HepG2 (cell line): ENCODE results near the gene KLF3. TPM values are rescaled to one million over a fixed set of nuclear protein-coding genes. Genes with fewer than 3 reads are reported as not detected.
A peak's percentile ranks its signal among the peaks of the same experiment; 100 is the strongest.

Source experiments
- ATAC-seq: fragments of 200-7000 bp; cut with Tn5 transposase; 3 replicates; pipeline ENCODE4 v1.9.1; 2020; ENCODE audit warnings: mild to moderate bottlenecking, moderate library complexity
- BruUV-seq: library from RNA; stranded (reverse); fragments of 400-500 nt; replicated peaks from 2 replicates; lab custom pipeline; 2021; lab: Mats Ljungman, UMichigan
- CTCF ChIA-PET: fragments of 300-600 bp; formaldehyde crosslinking; extraction: SDS; loops from one replicate; lab custom pipeline; 2021; ENCODE audit warnings: low total read pairs, inconsistent platforms, low intra/inter-chr PET ratio; lab: Yijun Ruan, JAX
- POLR2A ChIA-PET: fragments of 350-600 bp; sonication (Branson Sonifier 250); formaldehyde crosslinking; loops from one replicate; lab custom pipeline; 2020; ENCODE audit warnings: antibody characterized with exemption, inconsistent platforms; lab: Yijun Ruan, JAX
- DNase-seq: peaks from one replicate; pipeline ENCODE4 v3.0.0-alpha.2; 2015; ENCODE audit warnings: low spot score
- FAIRE-seq: peaks from 3 replicates; lab custom pipeline; 2011; peaks lifted over from hg19 to GRCh38; lab: Jason Lieb, UNC
- H2AFZ ChIP-seq: one replicate; pipeline ENCODE4 v1.6.1; 2011; ENCODE audit warnings: low read length, inconsistent platforms
- H3K27ac ChIP-seq: fragments of 300-600 bp; 3 replicates; pipeline ENCODE4 v1.8.0; 2011; ENCODE audit warnings: mixed run types, mild to moderate bottlenecking, mixed read lengths, low read length, inconsistent platforms; ENCODE audit not compliant: insufficient read depth; ENCODE audit errors: extremely low read length
- H3K27me3 ChIP-seq, 2 experiments: fragments of 200-600 bp in 1 of 2; 2 replicates in 1 of 2; 3 replicates in 1 of 2; pipeline versions ENCODE4 v1.6.0 to v1.8.0; 2011; ENCODE audit warnings: low read length in 2 of 2, mild to moderate bottlenecking in 2 of 2, moderate library complexity in 2 of 2, inconsistent platforms in 1 of 2; ENCODE audit not compliant: insufficient read depth in 2 of 2, control insufficient read depth in 1 of 2
- H3K36me3 ChIP-seq, 2 experiments: fragments of 200-600 bp in 1 of 2; replicated peaks in 1 of 2; 2 replicates in 1 of 2; 3 replicates in 1 of 2; pipeline versions ENCODE4 v1.5.1 to v1.8.0; 2011; ENCODE audit warnings: low read length in 2 of 2, inconsistent platforms in 1 of 2; ENCODE audit not compliant: insufficient read depth in 2 of 2, control insufficient read depth in 1 of 2
- H3K4me1 ChIP-seq: 2 replicates; pipeline ENCODE4 v1.5.1; 2012; ENCODE audit warnings: low read length, inconsistent platforms; ENCODE audit not compliant: insufficient read depth
- H3K4me2 ChIP-seq: 2 replicates; pipeline ENCODE4 v1.6.0; 2011; ENCODE audit warnings: low read depth, low read length, inconsistent platforms
- H3K4me3 ChIP-seq, 3 experiments: fragments of 200-600 bp in 1 of 3; sonication (generic), shearing (Covaris generic) in 1 of 3; replicated peaks in 1 of 3; 2 replicates each; pipeline ENCODE4 v1.5.1; 2011 to 2016; ENCODE audit warnings: low read length in 3 of 3, inconsistent platforms in 2 of 3, low read depth in 2 of 3, mild to moderate bottlenecking in 2 of 3, control low read depth in 1 of 3, mixed read lengths in 1 of 3; ENCODE audit not compliant: insufficient read depth in 1 of 3
- H3K79me2 ChIP-seq: one replicate; pipeline ENCODE4 v1.6.1; 2011; ENCODE audit warnings: low read length, inconsistent platforms; ENCODE audit not compliant: insufficient read depth
- H3K9ac ChIP-seq: 2 replicates; pipeline ENCODE4 v1.6.0; 2011; ENCODE audit warnings: mild to moderate bottlenecking, low read depth, low read length, inconsistent platforms; ENCODE audit not compliant: insufficient read depth
- H3K9me3 ChIP-seq: 2 replicates; pipeline ENCODE4 v1.5.1; 2012; ENCODE audit warnings: mild to moderate bottlenecking, low read length
- H4K20me1 ChIP-seq: 2 replicates; pipeline ENCODE4 v1.6.0; 2011; ENCODE audit warnings: inconsistent platforms, mild to moderate bottlenecking, low read length, moderate library complexity; ENCODE audit not compliant: insufficient read depth
- DRAP1 ChIP-seq: IDR thresholded peaks from 2 replicates; pipeline ENCODE4 v1.6.1; 2016; ENCODE audit warnings: missing genetic modification reagents, missing compliant biosample characterization
- HOXA3 ChIP-seq: sonication (generic); formaldehyde crosslinking; IDR thresholded peaks from 2 replicates; pipeline ENCODE4 v1.5.0; 2020; ENCODE audit warnings: missing genetic modification reagents
- MAFK ChIP-seq, 2 experiments: IDR thresholded peaks in 1 of 2; conservative IDR thresholded peaks in 1 of 2; 2 replicates each; pipeline ENCODE4 v1.6.1; 2011; ENCODE audit warnings: improper control_type of control experiment in 2 of 2, low read length in 2 of 2
- MYC ChIP-seq: sonication (generic); formaldehyde crosslinking; IDR thresholded peaks from 2 replicates; pipeline ENCODE4 v1.9.0; 2021; ENCODE audit warnings: missing genetic modification reagents, borderline replicate concordance
- NR2F6 ChIP-seq, 2 experiments: IDR thresholded peaks; 2 replicates each; pipeline ENCODE4 v1.6.1; 2016; ENCODE audit warnings: antibody characterized with exemption in 1 of 2, mild to moderate bottlenecking in 1 of 2
- NR3C1 ChIP-seq: sonication (generic); formaldehyde crosslinking; IDR thresholded peaks from 2 replicates; pipeline ENCODE4 v1.4.0; 2020; ENCODE audit warnings: missing genetic modification reagents
- RARA ChIP-seq: IDR thresholded peaks from 2 replicates; pipeline ENCODE4 v1.6.1; 2016; ENCODE audit warnings: missing genetic modification reagents, missing compliant biosample characterization
- TERF1 ChIP-seq: sonication (generic); formaldehyde crosslinking; IDR thresholded peaks from 2 replicates; pipeline ENCODE4 v1.8.0; 2022; ENCODE audit warnings: mild to moderate bottlenecking, missing genetic modification reagents, moderate library complexity
- THRA ChIP-seq: sonication (generic); formaldehyde crosslinking; IDR thresholded peaks from 2 replicates; pipeline ENCODE4 v1.4.0; 2020; ENCODE audit warnings: missing genetic modification reagents, borderline replicate concordance
- U2AF1 ChIP-seq: fragments of 200-400 bp; formaldehyde crosslinking; optimal IDR thresholded peaks from 2 replicates; pipeline ENCODE3; 2017; ENCODE audit warnings: mild to moderate bottlenecking, low read depth, low read length
- ZNF12 ChIP-seq: sonication (generic); formaldehyde crosslinking; IDR thresholded peaks from 2 replicates; pipeline ENCODE4 v1.5.0; 2020; ENCODE audit warnings: missing genetic modification reagents
- ZNF275 ChIP-seq: sonication (generic); formaldehyde crosslinking; IDR thresholded peaks from 2 replicates; pipeline ENCODE4 v1.8.0; 2022; ENCODE audit warnings: missing genetic modification reagents, mild to moderate bottlenecking, inconsistent platforms, borderline replicate concordance
- ZNF460 ChIP-seq: sonication (generic); formaldehyde crosslinking; IDR thresholded peaks from 2 replicates; pipeline ENCODE4 v1.5.1; 2020; ENCODE audit warnings: missing genetic modification reagents, mild to moderate bottlenecking, borderline replicate concordance
- WGBS: methylation state at CpG from one replicate; pipeline ENCODE4 v1.1.6; 2017; ENCODE audit warnings: low lambda C conversion rate; 5-methylcytosine and 5-hydroxymethylcytosine counted together
- in situ Hi-C: cut with HindIII; loops from 2 replicates; pipeline ENCODE4 v1.10.0; 2017; ENCODE audit warnings: low pct_unique_long_range_greater_than_20kb; ENCODE audit not compliant: extremely low pct_ligation_motif_present
- intact Hi-C: fragments of 100-400 bp; cut with micrococcal nuclease; formaldehyde crosslinking; loops from one replicate; pipeline ENCODE4 v1.10.0; 2022; ENCODE audit not compliant: unreplicated experiment
- polyA plus RNA-seq, 8 experiments: library from polyadenylated mRNA; depleted of rRNA in 3 of 8; stranded (reverse) in 7 of 8; unstranded in 1 of 8; fragments of >200 nt; fragmentation: Illumina TruSeq in 4 of 8; extraction: Trizol in 4 of 8; gene quantifications; 2 replicates each; pipeline versions ENCODE4 v1.2.1 to v1.2.3, GENCODE V29; 2011 to 2016; ENCODE audit warnings: low read depth in 4 of 8, missing spikeins in 1 of 8, mixed read lengths in 1 of 8; ENCODE audit not compliant: insufficient read depth in 1 of 8
- total RNA-seq, 5 experiments: library from RNA; depleted of rRNA; stranded (reverse); fragments of >200 nt; fragmentation: Illumina TruSeq; extraction: Trizol; gene quantifications; 2 replicates each; pipeline ENCODE4 v1.2.3, GENCODE V29; 2016; ENCODE audit warnings: low read depth in 1 of 5

The KLF3 gene
- total and polyA plus RNA-seq, 2 of the 13 experiments (the other 11 are each of a cell fraction or from before 2014, with no cell fraction given), result 29.1 to 37.8 TPM

GRCh38 chr4:38641811-38642210 lies 22.2 kb upstream of the KLF3 start:
- Histone ChIP-seq H3K36me3 (no peaks in the 10 kb centered on the region), H3K9ac (no peak overlapping the region), H2AFZ (no peak overlapping the region), H3K9me3 (no peaks in the 10 kb centered on the region), H3K4me2 (no peak overlapping the region), H3K27ac (no peak overlapping the region), H3K79me2 (no peaks in the 10 kb centered on the region), H3K4me1 (0 out of 2 replicates have a peak, but pooled peaks cover 7% of the 10 kb centered on the region), H3K4me3 (no peak overlapping the region), H4K20me1 (no peaks in the 10 kb centered on the region), H3K27me3 (no peaks in the 10 kb centered on the region; a peak in 1 of 5 replicates)
- ATAC-seq, result no peak
- TF ChIP-seq HOXA3 (CRISPR knock-in tag), result no peak
- 0 out of 4 replicates have a peak, but pooled peaks have one; percentile 13 to 29 for TF ChIP-seq MAFK (conservative IDR thresholded peaks at IDR 0.05 in 1 of 2, IDR thresholded peaks at IDR 0.05 in 1 of 2; ENCODE audit: low read length in 2 of 2)
- in situ Hi-C loops, result no loop called here
- CTCF ChIA-PET, result no interaction called here
- DNase-seq, result no peak
- 38% methylated on average over 1 of the region's 1 CpG for WGBS
- intact Hi-C loops, result no loop called here
- FAIRE-seq, result no peak
- POLR2A ChIA-PET, result no interaction called here
- no TSS peak for BruUV-seq

- no peak for ATAC-seq
- POLR2A ChIA-PET, result no interaction called here
- CTCF ChIA-PET, result no interaction called here
- no peak for DNase-seq
- H3K4me1 ChIP-seq, result 0 out of 2 replicates have a peak, but pooled peaks cover 7% of the 10 kb centered on the region
- no peak for TF ChIP-seq ZNF275 (CRISPR knock-in tag)
- TF ChIP-seq ZNF460 (CRISPR knock-in tag), result peak; percentile 76; the same call in 1 of the 2 replicates
- TF ChIP-seq ZNF12 (CRISPR knock-in tag), result no peak
- no peak for TF ChIP-seq U2AF1
- peak; percentile 45; the same call in 1 of the 2 replicates for TF ChIP-seq NR2F6 (IDR thresholded peaks at IDR 0.05)
- TF ChIP-seq NR2F6 (CRISPR knock-in tag; IDR thresholded peaks at IDR 0.05), result peak; percentile 55; the same call in 1 of the 2 replicates
- TF ChIP-seq MYC, result no peak
- no peak for TF ChIP-seq NR3C1 (CRISPR knock-in tag)
- TF ChIP-seq THRA (CRISPR knock-in tag), result no peak
- 0 out of 2 replicates have a peak, but pooled peaks have one; percentile 14 for TF ChIP-seq RARA (CRISPR knock-in tag)
- no peak for TF ChIP-seq DRAP1
- no peak for TF ChIP-seq TERF1 (CRISPR knock-in tag)
- no peak overlapping the region for H3K4me2 ChIP-seq
- intact Hi-C loops (no loop called here), in situ Hi-C loops (no loop called here)
- no peaks in the 10 kb centered on the region; a peak in 1 of 5 replicates for H3K27me3 ChIP-seq
- BruUV-seq, result no TSS peak
- H3K79me2 ChIP-seq, result no peaks in the 10 kb centered on the region
- no peaks in the 10 kb centered on the region for H3K36me3 ChIP-seq
- no peak for FAIRE-seq
- no peak overlapping the region for H3K9ac ChIP-seq
- 45% methylated on average over 3 of the region's 3 CpGs for WGBS
- no peak overlapping the region for H3K27ac ChIP-seq
- H3K9me3 ChIP-seq, result no peaks in the 10 kb centered on the region
- no peaks in the 10 kb centered on the region for H4K20me1 ChIP-seq
- no peak overlapping the region for H2AFZ ChIP-seq
- no peak overlapping the region for H3K4me3 ChIP-seq
Measured at GRCh38 chr4:38644201-38644600, 19.8 kb upstream of the KLF3 start.
